ENCODE data around the gene SLC48A1.

The SLC48A1 gene

GRCh38 chr12:47751561-47751960, 21.5 kb upstream of the SLC48A1 start:
- TF ChIP-seq, protein P1, sequence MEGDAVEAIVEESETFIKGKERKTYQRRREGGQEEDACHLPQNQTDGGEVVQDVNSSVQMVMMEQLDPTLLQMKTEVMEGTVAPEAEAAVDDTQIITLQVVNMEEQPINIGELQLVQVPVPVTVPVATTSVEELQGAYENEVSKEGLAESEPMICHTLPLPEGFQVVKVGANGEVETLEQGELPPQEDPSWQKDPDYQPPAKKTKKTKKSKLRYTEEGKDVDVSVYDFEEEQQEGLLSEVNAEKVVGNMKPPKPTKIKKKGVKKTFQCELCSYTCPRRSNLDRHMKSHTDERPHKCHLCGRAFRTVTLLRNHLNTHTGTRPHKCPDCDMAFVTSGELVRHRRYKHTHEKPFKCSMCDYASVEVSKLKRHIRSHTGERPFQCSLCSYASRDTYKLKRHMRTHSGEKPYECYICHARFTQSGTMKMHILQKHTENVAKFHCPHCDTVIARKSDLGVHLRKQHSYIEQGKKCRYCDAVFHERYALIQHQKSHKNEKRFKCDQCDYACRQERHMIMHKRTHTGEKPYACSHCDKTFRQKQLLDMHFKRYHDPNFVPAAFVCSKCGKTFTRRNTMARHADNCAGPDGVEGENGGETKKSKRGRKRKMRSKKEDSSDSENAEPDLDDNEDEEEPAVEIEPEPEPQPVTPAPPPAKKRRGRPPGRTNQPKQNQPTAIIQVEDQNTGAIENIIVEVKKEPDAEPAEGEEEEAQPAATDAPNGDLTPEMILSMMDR (IDR thresholded peaks at IDR 0.05; ENCODE audit: control extremely low read depth, extremely low read depth, low read depth, missing control alignments), result no peak
- no peak for DNase-seq (ENCODE audit: extremely low spot score)
- ChIA-PET POLR2A (no interaction called here), CTCF (interaction anchor here (2.3 to 14.5 kb wide), 3 partner anchors 10 to 23 kb away, joined by 8 to 448 read pairs (median 379); partner anchors contain the start of gene SLC48A1)

GRCh38 chr12:47752121-47752520, 20.9 kb upstream of the SLC48A1 start:
- CTCF ChIA-PET, result interaction anchor here (2.3 to 14.5 kb wide), 3 partner anchors 10 to 22 kb away, joined by 8 to 448 read pairs (median 379); partner anchors contain the start of gene SLC48A1
- POLR2A ChIA-PET, result no interaction called here
- DNase-seq (ENCODE audit: extremely low spot score), result no peak
- TF ChIP-seq, protein P1 (IDR thresholded peaks at IDR 0.05; ENCODE audit: control extremely low read depth, extremely low read depth, low read depth, missing control alignments), result no peak

DNA sequence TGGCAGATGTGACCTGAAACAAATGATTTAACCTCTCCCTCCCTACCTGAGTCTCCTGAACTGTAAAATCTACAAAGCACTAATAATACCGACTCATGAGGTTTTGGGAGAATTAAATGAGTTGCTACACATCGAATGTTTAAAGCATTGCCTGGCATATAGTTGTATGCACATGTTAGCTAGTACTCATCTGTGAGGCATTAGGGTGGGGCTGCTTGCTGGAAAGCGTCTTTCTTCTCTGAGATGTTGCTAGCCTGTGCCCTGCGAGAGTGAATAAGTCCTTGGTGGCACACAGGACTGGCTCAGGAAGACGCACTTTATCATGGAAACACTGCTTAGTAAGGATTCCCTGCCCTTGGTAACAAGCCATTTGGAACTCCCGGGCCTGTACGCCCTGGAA, 20.5 kb upstream of the SLC48A1 start:
- CTCF ChIA-PET, result interaction anchor here (1.1 to 14.5 kb wide), 4 partner anchors 9 to 22 kb away, joined by 3 to 448 read pairs (median 194); partner anchors contain the start of gene SLC48A1
- POLR2A ChIA-PET, result no interaction called here
- DNase-seq (ENCODE audit: extremely low spot score), result no peak
- TF ChIP-seq, protein P1 (IDR thresholded peaks at IDR 0.05; ENCODE audit: control extremely low read depth, extremely low read depth, low read depth, missing control alignments), result no peak

- TF ChIP-seq, protein P1 (IDR thresholded peaks at IDR 0.05; ENCODE audit: control extremely low read depth, extremely low read depth, low read depth, missing control alignments), result no peak
- no peak for DNase-seq (ENCODE audit: extremely low spot score)
- CTCF ChIA-PET, result interaction anchor here (1.1 to 14.5 kb wide), 4 partner anchors 12 to 85 kb away, joined by 3 to 448 read pairs (median 198); partner anchors contain the start of gene SLC48A1
- POLR2A ChIA-PET, result no interaction called here
Measured at GRCh38 chr12:47753021-47754001, 19.7 kb upstream of the SLC48A1 start.

DNA sequence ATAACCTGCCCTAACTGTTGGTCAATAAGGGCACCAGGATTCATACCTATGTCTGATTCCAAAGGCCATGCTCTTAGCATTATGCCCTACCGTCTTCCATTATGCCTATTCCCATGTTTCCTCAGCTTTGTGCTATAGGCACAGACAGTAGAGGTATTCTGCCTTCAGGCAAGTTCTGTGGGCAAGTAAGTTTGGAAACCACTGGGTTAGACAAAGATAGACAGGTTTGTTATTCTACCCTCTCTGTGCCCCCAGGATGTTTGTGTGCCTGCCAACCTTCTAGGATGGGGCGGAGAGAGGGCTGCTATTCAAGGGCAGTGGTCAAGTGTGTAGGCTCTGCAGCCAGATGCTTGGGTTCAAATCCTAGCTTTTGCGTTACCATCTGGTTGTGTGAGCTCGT, 18.9 kb upstream of the SLC48A1 start:
- POLR2A ChIA-PET, result no interaction called here
- TF ChIP-seq, protein P1 (IDR thresholded peaks at IDR 0.05; ENCODE audit: control extremely low read depth, extremely low read depth, low read depth, missing control alignments), result no peak
- no peak for DNase-seq (ENCODE audit: extremely low spot score)
- CTCF ChIA-PET, result interaction anchor here (1.2 to 14.5 kb wide), 8 partner anchors 12 to 84 kb away, joined by 3 to 448 read pairs (median 12); partner anchors contain the start of gene SLC48A1

DNA sequence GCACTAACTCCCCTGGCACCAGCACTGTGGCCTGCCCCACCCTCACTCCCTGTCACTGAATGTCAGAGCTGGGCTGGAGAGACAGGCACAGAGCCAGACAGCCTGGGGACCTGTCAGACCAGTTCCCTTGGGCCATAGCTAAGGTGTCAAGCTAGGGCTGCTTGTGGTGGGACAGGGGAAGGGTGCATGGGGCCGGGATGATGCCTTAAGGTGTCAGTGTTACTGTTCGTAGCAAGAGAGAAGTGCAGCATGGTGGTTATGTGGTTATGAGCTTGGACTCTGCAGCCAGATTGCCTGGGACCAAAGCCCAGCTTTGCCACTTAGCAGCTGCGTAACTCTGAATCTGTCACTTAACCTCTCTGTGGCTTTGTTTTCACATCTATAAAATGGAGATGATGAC, 18.2 kb upstream of the SLC48A1 start:
- TF ChIP-seq, protein P1 (IDR thresholded peaks at IDR 0.05; ENCODE audit: control extremely low read depth, extremely low read depth, low read depth, missing control alignments), result no peak
- ChIA-PET POLR2A (no interaction called here), CTCF (interaction anchor here (0.6 to 14.5 kb wide), 14 partner anchors 13 to 83 kb away, joined by 3 to 448 read pairs (median 5); partner anchors contain the start of genes ENDOU and SLC48A1)
- no peak for DNase-seq (ENCODE audit: extremely low spot score)

Measured in GM10248 (cell line).